ENCODE results near the gene EXOC6B. TPM values are rescaled to one million over a fixed set of nuclear protein-coding genes. Genes with fewer than 3 reads are reported as not detected.
"Not testable (repeated sequence)": the region's sequence is repeated elsewhere in the genome, so short reads cannot be mapped to it uniquely, and the experiment has no call there.

EXOC6B gene
- total and polyA plus RNA-seq, 5 donors: 17.5 to 127 (median 117) TPM

DNA sequence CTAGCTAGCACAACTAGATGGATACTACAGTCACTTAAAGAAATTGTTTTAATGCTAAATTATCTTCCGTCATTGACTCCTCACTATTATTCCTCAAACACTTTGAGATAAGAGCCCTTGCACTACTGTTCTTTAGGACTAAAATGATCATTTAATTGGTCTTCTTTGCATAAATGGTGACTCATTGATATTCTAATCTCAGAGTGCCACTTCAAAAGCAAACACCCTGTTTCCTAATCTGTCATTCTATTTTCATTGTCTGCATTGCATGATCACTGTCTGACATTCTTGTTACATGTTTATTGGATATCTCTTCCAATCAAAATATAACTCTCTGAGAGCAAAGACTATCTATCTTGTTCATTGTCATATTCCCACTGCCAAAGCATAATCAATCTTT lies 313.9 kb downstream of the EXOC6B start:
- WGBS: 97% methylated on average over 1 of the region's 1 CpG
- intact Hi-C loops (cut with DNase I): no loop called here
- no peak for DNase-seq
- no peak for ATAC-seq
- no peaks in the 10 kb centered on the region for H3K27me3 ChIP-seq (ENCODE audit: control insufficient read depth, insufficient read depth)
- no peak overlapping the region for H3K27ac ChIP-seq (ENCODE audit: low read length)
- no peak overlapping the region for H3K4me3 ChIP-seq (ENCODE audit: low read length)
- H3K4me1 ChIP-seq (ENCODE audit: control insufficient read depth, insufficient read depth, low read length): no peaks in the 10 kb centered on the region
- no peaks in the 10 kb centered on the region for H3K9me3 ChIP-seq (ENCODE audit: control insufficient read depth, low read length)

DNA sequence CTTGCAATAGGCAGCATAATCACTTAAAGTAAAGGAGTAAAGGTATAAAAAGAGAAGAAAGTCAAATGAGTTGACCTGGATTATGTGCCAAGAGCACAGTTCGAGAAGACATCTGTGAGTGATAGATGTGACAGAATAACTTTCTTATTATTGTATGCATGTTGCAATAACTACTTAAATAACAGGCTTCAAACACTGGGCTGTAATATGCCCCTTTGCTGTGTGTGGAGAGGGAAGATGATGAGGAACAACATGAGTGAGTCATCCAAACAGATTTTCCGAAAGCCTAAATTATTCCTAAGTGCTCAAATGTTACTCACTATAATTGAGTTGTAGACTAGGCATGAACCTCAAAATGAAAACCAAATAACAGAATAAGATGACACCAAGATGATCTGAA lies 328.1 kb downstream of the EXOC6B start:
- Histone ChIP-seq H3K4me3 (ENCODE audit: low read length) (no peak overlapping the region), H3K9me3 (ENCODE audit: control insufficient read depth, low read length) (no peaks in the 10 kb centered on the region), H3K27me3 (ENCODE audit: control insufficient read depth, insufficient read depth) (no peaks in the 10 kb centered on the region), H3K27ac (ENCODE audit: low read length) (no peak overlapping the region), H3K4me1 (ENCODE audit: control insufficient read depth, insufficient read depth, low read length) (no peaks in the 10 kb centered on the region)
- no peak for DNase-seq
- 91% methylated on average over 2 of the region's 2 CpGs for WGBS
- ATAC-seq: no peak
- intact Hi-C loops (cut with DNase I): no loop called here

GRCh38 chr2:72496479-72496878 lies 329.4 kb downstream of the EXOC6B start:
- intact Hi-C loops (cut with DNase I): no loop called here
- DNase-seq (no peak), ATAC-seq (no peak)
- Histone ChIP-seq H3K9me3 (ENCODE audit: control insufficient read depth, low read length) (no peaks in the 10 kb centered on the region), H3K27ac (ENCODE audit: low read length) (no peak overlapping the region), H3K4me1 (ENCODE audit: control insufficient read depth, insufficient read depth, low read length) (no peaks in the 10 kb centered on the region), H3K27me3 (ENCODE audit: control insufficient read depth, insufficient read depth) (no peaks in the 10 kb centered on the region), H3K4me3 (ENCODE audit: low read length) (no peak overlapping the region)

- no peaks in the 10 kb centered on the region for H3K27me3 ChIP-seq (ENCODE audit: control insufficient read depth, insufficient read depth)
- H3K27ac ChIP-seq (ENCODE audit: low read length): no peak overlapping the region
- H3K4me3 ChIP-seq (ENCODE audit: low read length): no peak overlapping the region
- intact Hi-C loops (cut with DNase I): no loop called here
- H3K9me3 ChIP-seq (ENCODE audit: control insufficient read depth, low read length): no peaks in the 10 kb centered on the region
- ATAC-seq (no peak), DNase-seq (no peak)
- no peaks in the 10 kb centered on the region for H3K4me1 ChIP-seq (ENCODE audit: control insufficient read depth, insufficient read depth, low read length)
- WGBS: 66% methylated on average over 1 of the region's 1 CpG
Observed at GRCh38 chr2:72494392-72494791, 331.4 kb downstream of the EXOC6B start.

- intact Hi-C loops (cut with DNase I); H3K27me3 ChIP-seq (ENCODE audit: control insufficient read depth, insufficient read depth); H3K9me3 ChIP-seq (ENCODE audit: control insufficient read depth, low read length); H3K4me3 ChIP-seq (ENCODE audit: low read length); DNase-seq; H3K27ac ChIP-seq (ENCODE audit: low read length); H3K4me1 ChIP-seq (ENCODE audit: control insufficient read depth, insufficient read depth, low read length); ATAC-seq: not testable (repeated sequence)
- 100% methylated on average over 1 of the region's 1 CpG for WGBS
Observed at GRCh38 chr2:72484622-72485021, 341.2 kb downstream of the EXOC6B start.

DNA sequence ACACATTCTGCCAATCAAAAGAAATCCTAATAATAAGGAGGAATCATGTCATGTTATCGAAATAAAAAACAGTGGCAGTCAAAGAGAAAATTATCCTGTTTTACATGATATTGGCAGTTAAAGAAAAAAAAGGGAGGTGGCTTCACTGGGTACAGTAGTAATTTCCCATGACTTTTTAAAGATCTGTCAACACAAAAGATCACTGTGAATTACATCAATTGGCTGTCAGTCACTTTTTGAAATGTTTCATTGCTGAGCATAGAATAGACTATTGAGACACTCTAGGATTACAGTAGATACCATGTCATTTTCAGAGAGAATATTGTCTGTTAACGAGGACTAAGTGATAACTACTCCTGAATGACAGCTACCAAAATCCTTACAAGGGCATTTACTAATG lies 342.5 kb downstream of the EXOC6B start:
- intact Hi-C loops (cut with DNase I): no loop called here
- Histone ChIP-seq H3K27me3 (ENCODE audit: control insufficient read depth, insufficient read depth) (no peaks in the 10 kb centered on the region), H3K4me1 (ENCODE audit: control insufficient read depth, insufficient read depth, low read length) (no peaks in the 10 kb centered on the region), H3K9me3 (ENCODE audit: control insufficient read depth, low read length) (no peaks in the 10 kb centered on the region), H3K27ac (ENCODE audit: low read length) (no peak overlapping the region), H3K4me3 (ENCODE audit: low read length) (no peak overlapping the region)
- WGBS: 89% methylated on average over 2 of the region's 2 CpGs
- no peak for ATAC-seq
- no peak for DNase-seq

- intact Hi-C loops (cut with DNase I): no loop called here
- ATAC-seq: no peak
Observed at GRCh38 chr2:72475246-72475645, 350.6 kb downstream of the EXOC6B start.

DNA sequence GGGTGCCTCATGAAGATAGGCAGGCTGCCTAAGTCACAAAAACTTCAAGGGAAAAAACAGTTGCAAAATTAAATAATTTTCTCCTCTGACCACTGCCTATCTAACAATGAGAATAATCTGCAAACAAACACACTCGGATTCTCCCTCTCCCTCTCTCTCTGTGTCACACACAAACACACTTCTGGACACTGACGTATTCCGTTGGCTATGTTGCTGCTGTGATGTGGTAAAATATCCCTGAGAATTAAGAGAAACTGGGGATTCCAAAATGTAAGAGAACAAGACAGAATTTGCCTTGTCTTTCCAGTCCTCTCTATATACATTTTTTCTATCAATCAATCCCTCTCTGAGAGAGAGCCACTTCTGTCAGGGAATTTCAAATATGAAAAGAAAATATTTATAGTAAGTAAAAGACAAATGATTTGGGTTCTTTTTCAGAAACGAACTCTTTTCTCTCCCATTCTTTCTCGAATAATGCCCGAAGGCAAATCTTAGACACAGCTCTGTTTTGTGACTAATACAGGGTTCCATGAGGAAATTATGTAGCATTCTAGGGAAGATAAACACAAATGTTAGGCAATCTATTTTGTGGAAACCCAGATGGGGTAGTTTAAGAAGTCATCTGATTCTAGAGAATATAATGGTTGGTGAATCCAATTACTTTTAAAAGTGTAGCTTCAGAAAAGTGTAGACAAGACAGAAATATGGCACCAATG lies 367.9 kb downstream of the EXOC6B start:
- intact Hi-C loops (cut with DNase I): no loop called here

More at GRCh38 chr2:72475246-72475645, 350.6 kb downstream of the EXOC6B start:
- Histone ChIP-seq H3K4me1 (ENCODE audit: control insufficient read depth, insufficient read depth, low read length) (no peaks in the 10 kb centered on the region), H3K27ac (ENCODE audit: low read length) (no peak overlapping the region), H3K9me3 (ENCODE audit: control insufficient read depth, low read length) (no peaks in the 10 kb centered on the region), H3K27me3 (ENCODE audit: control insufficient read depth, insufficient read depth) (no peaks in the 10 kb centered on the region), H3K4me3 (ENCODE audit: low read length) (no peak overlapping the region)
- DNase-seq: no peak
- 96% methylated on average over 3 of the region's 3 CpGs for WGBS

DNA sequence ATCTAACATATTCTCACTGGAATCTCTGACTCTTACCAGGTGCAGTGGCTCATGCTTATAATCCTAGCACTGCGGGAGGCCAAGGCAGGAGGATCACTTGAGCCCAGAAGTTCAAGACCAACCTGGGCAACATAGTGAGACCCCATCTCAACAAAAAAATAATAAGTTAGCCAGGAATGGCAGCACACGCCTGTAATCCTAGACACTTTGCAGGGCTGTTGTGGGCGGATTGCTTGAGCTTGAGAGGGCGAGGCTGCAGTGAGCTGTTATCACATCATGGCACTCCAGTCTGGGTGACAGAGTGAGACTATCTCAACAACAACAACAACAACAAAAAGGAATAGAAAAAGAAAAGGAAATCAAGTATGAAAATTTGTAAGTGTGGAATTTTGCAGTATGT lies 371.6 kb downstream of the EXOC6B start:
- intact Hi-C loops (cut with DNase I): no loop called here
- 98% methylated on average over 4 of the region's 4 CpGs for whole genome bisulfite sequencing
- H3K27me3 ChIP-seq (ENCODE audit: control insufficient read depth, insufficient read depth): no peaks in the 10 kb centered on the region

More for the DNA sequence above, 367.9 kb downstream of the EXOC6B start:
- DNase-seq (no peak), ATAC-seq (no peak)
- 73% methylated on average over 6 of the region's 6 CpGs for WGBS
- H3K4me3 ChIP-seq (ENCODE audit: low read length): no peak overlapping the region
- no peaks in the 10 kb centered on the region for H3K4me1 ChIP-seq (ENCODE audit: control insufficient read depth, insufficient read depth, low read length)
- no peak overlapping the region for H3K27ac ChIP-seq (ENCODE audit: low read length)
- no peaks in the 10 kb centered on the region for H3K9me3 ChIP-seq (ENCODE audit: control insufficient read depth, low read length)
- no peaks in the 10 kb centered on the region for H3K27me3 ChIP-seq (ENCODE audit: control insufficient read depth, insufficient read depth)

DNA sequence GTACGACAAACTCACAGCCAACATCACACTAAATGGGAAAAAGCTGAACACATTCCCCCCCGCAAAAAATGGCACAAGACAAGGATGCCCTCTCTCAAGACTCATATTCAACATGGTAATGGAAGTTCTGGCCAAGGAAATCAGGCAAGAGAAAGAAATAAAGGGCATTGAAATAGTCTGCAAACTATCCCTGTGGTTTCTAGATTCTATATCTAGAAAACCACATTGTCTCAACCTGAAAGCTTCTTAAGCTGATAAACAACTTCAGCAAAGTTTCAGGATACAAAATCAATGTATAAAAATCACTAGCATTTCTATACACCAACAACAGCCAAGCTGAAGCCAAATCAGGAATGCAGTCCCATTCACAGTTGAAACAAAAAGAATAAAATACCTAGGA lies 383.6 kb downstream of the EXOC6B start:
- ATAC-seq (no peak), DNase-seq (no peak)
- intact Hi-C loops (cut with DNase I): no loop called here
- Histone ChIP-seq H3K27ac (ENCODE audit: low read length) (no peak overlapping the region), H3K27me3 (ENCODE audit: control insufficient read depth, insufficient read depth) (no peaks in the 10 kb centered on the region), H3K4me3 (ENCODE audit: low read length) (no peak overlapping the region), H3K4me1 (ENCODE audit: control insufficient read depth, insufficient read depth, low read length) (no peaks in the 10 kb centered on the region), H3K9me3 (ENCODE audit: control insufficient read depth, low read length) (no peaks in the 10 kb centered on the region)
- over 99% methylated on average over 2 of the region's 2 CpGs for WGBS

More for the DNA sequence above, 371.6 kb downstream of the EXOC6B start:
- Histone ChIP-seq H3K27ac (ENCODE audit: low read length) (no peak overlapping the region), H3K4me1 (ENCODE audit: control insufficient read depth, insufficient read depth, low read length) (no peaks in the 10 kb centered on the region), H3K4me3 (ENCODE audit: low read length) (no peak overlapping the region), H3K9me3 (ENCODE audit: control insufficient read depth, low read length) (no peaks in the 10 kb centered on the region)
- DNase-seq: no peak
- no peak for ATAC-seq

GRCh38 chr2:72439892-72440291 lies 385.9 kb downstream of the EXOC6B start:
- intact Hi-C loops (cut with DNase I): no loop called here
- H3K4me3 ChIP-seq (ENCODE audit: low read length): no peak overlapping the region
- H3K9me3 ChIP-seq (ENCODE audit: control insufficient read depth, low read length): no peaks in the 10 kb centered on the region
- no peak overlapping the region for H3K27ac ChIP-seq (ENCODE audit: low read length)
- ATAC-seq (no peak), DNase-seq (no peak)
- WGBS: 94% methylated on average over 5 of the region's 5 CpGs
- no peaks in the 10 kb centered on the region for H3K4me1 ChIP-seq (ENCODE audit: control insufficient read depth, insufficient read depth, low read length)
- H3K27me3 ChIP-seq (ENCODE audit: control insufficient read depth, insufficient read depth): no peaks in the 10 kb centered on the region

- no peaks in the 10 kb centered on the region for H3K4me1 ChIP-seq (ENCODE audit: control insufficient read depth, insufficient read depth, low read length)
- DNase-seq: no peak
- H3K4me3 ChIP-seq (ENCODE audit: low read length): no peak overlapping the region
- intact Hi-C loops (cut with DNase I): no loop called here
- H3K27me3 ChIP-seq (ENCODE audit: control insufficient read depth, insufficient read depth): no peaks in the 10 kb centered on the region
- ATAC-seq: no peak
- 86% methylated on average over 3 of the region's 3 CpGs for WGBS
- H3K27ac ChIP-seq (ENCODE audit: low read length): no peak overlapping the region
- no peaks in the 10 kb centered on the region for H3K9me3 ChIP-seq (ENCODE audit: control insufficient read depth, low read length)
Observed at GRCh38 chr2:72438364-72438763, 387.5 kb downstream of the EXOC6B start.
